ENCODE measurements around the gene MCF2L2. TPM values are rescaled to one million over a fixed set of nuclear protein-coding genes. Genes with fewer than 3 reads are reported as not detected.

MCF2L2 gene
- total RNA-seq, 2 experiments from 2014 or later: 1.0 to 1.7 TPM

DNA sequence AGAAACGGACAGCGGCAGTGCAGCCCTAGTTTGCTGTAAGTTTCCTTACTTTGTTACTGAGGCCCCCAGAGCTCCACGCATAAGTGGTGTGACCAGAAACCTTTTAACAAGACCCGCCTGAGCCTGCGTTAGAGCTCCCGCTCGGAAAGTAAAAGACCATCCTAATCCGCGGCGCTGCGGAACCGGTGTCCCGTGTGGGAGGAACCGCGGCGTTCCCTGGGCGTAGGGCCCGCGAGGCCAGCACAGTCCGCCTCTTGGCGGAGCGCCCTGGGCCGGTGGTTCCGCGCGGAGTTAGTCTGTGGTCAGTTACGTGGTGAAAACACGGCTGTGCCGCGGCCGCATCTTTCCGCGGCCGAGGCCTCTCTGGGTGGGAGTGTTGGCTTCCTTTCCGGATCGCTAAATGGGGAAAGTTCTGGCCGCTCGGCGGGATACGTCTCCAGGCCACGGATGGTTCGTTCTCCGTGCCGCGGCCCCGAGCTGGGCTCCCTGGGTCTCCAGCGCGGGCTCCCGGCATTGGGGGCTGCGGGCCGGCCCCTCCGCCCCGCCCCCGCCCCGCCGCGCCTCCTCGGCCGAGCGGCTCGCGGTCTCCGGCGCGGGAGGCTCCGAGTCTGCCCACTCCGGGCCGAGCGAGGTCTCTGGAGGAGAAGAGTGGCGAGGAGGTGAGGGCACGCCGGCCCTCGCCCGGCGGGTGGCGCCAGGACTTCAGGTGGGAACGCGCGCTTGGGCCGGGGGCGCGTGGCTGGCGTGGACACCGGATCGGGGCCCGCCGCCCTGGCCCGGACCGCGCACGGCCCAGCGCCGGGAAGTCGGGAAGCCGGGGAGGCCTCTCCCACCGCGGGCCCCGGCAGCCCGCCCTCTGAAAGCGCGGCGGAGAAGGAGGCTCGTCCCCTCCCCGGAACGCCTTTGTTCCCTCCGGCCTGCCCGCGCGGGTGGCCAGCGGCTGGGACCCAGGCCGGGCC lies 174.6 kb downstream of the MCF2L2 start:
- Mint-ChIP-seq H3K27me3 (ENCODE audit: low read depth) (peaks cover 4% of the 10 kb centered on the region), H3K9me3 (no peaks in the 10 kb centered on the region), H3K27ac (peak overlapping the region; percentile 75), H3K4me3 (peak overlapping the region; percentile 76), H3K4me1 (ENCODE audit: low read depth) (peaks cover 30% of the 10 kb centered on the region), H3K36me3 (ENCODE audit: low read depth) (peaks cover 26% of the 10 kb centered on the region)
- intact Hi-C loops (cut with micrococcal nuclease): loop anchor here (1.0 to 5.0 kb wide), 6 partner anchors 12 to 128 kb away; no protein-coding TSS in a partner anchor
- CTCF ChIA-PET: interaction anchor here (0.7 to 3.9 kb wide), 10 partner anchors 12 to 132 kb away, joined by 3 to 18 read pairs (median 4); no protein-coding TSS in a partner anchor
- peak; percentile 47 for DNase-seq

DNA sequence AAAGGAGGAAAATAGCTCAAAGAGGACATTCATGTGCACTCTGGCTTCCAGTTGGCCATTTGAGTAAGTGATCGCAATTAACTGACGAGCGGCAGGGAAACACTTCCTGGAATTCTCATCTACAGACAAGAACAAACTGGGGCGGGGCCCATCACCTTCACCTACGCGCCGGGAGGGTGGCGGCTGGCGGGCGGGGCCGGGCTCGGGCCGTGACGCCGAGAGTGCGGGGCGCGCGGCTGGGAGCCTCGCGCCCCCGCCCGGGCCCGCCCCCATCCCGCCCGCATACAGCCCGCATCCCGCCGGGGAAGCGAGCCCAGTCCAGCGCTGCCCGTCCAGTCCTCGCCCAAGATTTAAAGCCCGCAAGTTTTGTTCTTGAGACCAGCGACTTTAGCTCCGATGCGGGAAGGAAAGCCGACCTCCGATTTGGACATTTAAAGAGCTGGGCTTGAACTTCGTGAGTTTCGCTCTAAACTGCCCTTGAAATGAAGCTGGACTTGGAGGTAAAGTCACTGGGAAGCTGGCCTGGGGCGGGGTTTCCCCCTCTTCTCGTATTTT lies 175.4 kb downstream of the MCF2L2 start, which contains the start of gene B3GNT5:
Gene B3GNT5 (plus strand): TSS at position 281 of the 555 bp plus-strand sequence. CDS start 16,546 bp downstream, outside the sequence.
- peak within 1 kb of the TSS; percentile 75 for H3K27ac Mint-ChIP-seq
- H3K9me3 Mint-ChIP-seq: no peaks in the 10 kb centered on the region

DNA sequence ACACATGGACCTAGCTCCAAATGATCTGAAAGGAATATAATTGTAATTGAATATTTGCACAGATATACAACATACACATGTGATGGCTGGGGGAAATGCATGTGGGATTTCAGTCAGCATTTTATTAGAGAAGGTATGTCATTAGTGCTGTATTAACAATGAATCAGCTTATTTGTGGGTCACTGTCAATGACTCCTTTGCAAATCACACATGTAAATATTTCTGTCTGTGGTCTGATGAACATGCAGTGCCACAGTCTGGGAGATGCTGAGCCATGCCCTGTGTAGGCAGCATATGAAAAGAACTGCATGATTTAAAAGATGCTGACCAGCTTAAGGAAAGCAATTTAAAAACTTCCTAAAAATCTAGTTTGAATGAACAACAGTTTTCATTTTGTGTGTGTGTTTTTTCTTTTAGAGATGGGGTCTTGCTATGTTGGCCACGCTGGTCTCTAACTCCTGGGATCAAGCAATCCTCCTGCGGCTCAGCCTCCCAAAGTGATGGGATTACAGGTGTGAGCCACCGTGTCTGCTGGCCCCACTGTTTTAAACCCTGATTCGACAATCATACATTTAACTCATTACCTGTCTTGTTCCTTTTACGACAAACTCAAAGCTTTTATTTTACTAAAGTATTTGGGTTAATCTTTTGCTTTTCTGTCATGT lies 176.2 kb downstream of the MCF2L2 start:
- Mint-ChIP-seq H3K4me3 (peak overlapping the region; percentile 67), H3K27me3 (ENCODE audit: low read depth) (no peaks in the 10 kb centered on the region), H3K9me3 (no peaks in the 10 kb centered on the region), H3K36me3 (ENCODE audit: low read depth) (peaks cover 17% of the 10 kb centered on the region), H3K4me1 (ENCODE audit: low read depth) (peaks cover 23% of the 10 kb centered on the region), H3K27ac (no peak overlapping the region)
- CTCF ChIA-PET: interaction anchor here (1.0 to 3.9 kb wide), 6 partner anchors 24 to 134 kb away, joined by 3 to 18 read pairs (median 4); no protein-coding TSS in a partner anchor
- DNase-seq: no peak
- intact Hi-C loops (cut with micrococcal nuclease): loop anchor here (1.0 to 5.0 kb wide), 2 partner anchors 75 to 130 kb away; no protein-coding TSS in a partner anchor

More for the DNA sequence above, 175.4 kb downstream of the MCF2L2 start, which contains the start of gene B3GNT5:
- Mint-ChIP-seq H3K27me3 (ENCODE audit: low read depth) (peaks cover under 1% of the 10 kb centered on the region), H3K36me3 (ENCODE audit: low read depth) (peaks cover 21% of the 10 kb centered on the region), H3K4me3 (peak within 1 kb of the TSS; percentile 76), H3K4me1 (ENCODE audit: low read depth) (peaks cover 27% of the 10 kb centered on the region)
- peak; percentile 67 for DNase-seq
- CTCF ChIA-PET: interaction anchor here (0.7 to 3.9 kb wide), 12 partner anchors 13 to 133 kb away, joined by 3 to 18 read pairs (median 4); no protein-coding TSS in a partner anchor
- intact Hi-C loops (cut with micrococcal nuclease): loop anchor here (1.0 to 5.0 kb wide), 7 partner anchors 13 to 131 kb away; no protein-coding TSS in a partner anchor

DNA sequence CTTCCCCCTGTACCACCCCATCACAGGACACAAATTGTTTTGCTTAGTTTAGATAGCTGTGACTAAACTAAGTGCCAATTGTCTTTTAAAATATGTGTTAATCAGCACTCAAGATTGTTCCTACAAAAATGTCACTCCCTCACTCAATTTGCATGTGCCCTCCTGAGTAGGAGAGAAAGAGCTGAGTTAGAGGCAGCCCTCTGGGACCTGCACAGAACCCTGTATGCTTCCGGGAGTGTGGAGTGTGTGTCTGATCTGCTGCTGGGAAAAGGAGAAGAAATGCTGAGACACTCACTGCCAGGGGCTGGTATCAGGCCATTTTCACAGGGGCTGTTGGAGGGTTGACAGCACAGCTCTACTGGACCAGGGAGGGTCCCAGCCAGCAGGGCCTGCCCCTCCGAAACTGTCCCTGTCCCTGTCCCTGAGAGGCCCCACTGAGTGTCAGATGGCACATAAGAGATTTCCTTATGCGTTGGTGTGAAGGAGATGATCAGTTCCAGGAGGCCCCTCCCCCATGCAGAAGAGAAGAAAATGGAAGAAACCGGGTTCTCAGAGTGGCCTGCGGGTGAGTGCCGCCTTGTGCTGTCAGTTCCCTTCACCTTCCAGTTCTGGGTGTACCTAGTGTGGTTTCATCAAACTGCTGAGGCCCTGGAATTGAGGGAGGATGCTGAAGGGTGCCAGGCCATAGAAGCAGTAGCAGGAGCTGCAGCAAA lies 179.3 kb downstream of the MCF2L2 start:
- H3K36me3 Mint-ChIP-seq (ENCODE audit: low read depth): no peaks in the 10 kb centered on the region
- H3K27ac Mint-ChIP-seq: no peak overlapping the region
- no peaks in the 10 kb centered on the region for H3K27me3 Mint-ChIP-seq (ENCODE audit: low read depth)
- DNase-seq: no peak
- no peaks in the 10 kb centered on the region for H3K9me3 Mint-ChIP-seq
- H3K4me3 Mint-ChIP-seq: no peak overlapping the region
- CTCF ChIA-PET: interaction anchor here (0.6 to 1.0 kb wide), 2 partner anchors 36 to 127 kb away, joined by 3 to 4 read pairs; no protein-coding TSS in a partner anchor
- H3K4me1 Mint-ChIP-seq (ENCODE audit: low read depth): peaks cover 13% of the 10 kb centered on the region
- intact Hi-C loops (cut with micrococcal nuclease): no loop called here

DNA sequence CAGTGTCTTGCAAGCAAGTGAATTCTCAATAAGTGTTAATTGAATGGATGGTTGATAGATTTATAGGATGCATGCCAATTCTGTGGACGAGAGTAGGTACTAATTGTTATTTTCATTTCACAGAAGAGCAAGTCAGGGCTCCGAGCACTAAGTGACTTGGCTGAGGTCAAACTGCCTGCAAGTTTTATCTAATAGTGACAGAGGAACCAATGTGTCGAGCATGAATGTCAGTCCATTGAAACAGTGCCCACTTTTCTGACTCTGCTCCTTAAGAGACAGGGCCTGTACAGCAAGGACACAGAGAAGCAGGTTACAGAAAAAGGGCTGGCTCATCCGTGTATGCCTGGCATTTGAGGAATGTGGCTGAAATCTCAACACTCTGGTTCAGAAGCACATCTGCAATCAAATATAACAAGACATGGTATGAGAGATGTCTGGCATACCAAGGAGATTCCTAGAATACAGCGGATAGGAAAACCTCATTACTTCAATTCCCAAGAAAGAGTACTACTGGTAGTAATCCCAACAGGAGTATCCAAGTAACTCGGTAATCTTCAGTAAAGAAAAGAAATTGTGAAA lies 181.3 kb downstream of the MCF2L2 start:
- no peaks in the 10 kb centered on the region for H3K27me3 Mint-ChIP-seq (ENCODE audit: low read depth)
- no peak overlapping the region for H3K4me3 Mint-ChIP-seq
- no peak overlapping the region for H3K27ac Mint-ChIP-seq
- peaks cover 15% of the 10 kb centered on the region for H3K9me3 Mint-ChIP-seq
- H3K36me3 Mint-ChIP-seq (ENCODE audit: low read depth): peaks cover 8% of the 10 kb centered on the region
- intact Hi-C loops (cut with micrococcal nuclease): no loop called here
- DNase-seq: no peak
- peaks cover 9% of the 10 kb centered on the region for H3K4me1 Mint-ChIP-seq (ENCODE audit: low read depth)
- CTCF ChIA-PET: no interaction called here

DNA sequence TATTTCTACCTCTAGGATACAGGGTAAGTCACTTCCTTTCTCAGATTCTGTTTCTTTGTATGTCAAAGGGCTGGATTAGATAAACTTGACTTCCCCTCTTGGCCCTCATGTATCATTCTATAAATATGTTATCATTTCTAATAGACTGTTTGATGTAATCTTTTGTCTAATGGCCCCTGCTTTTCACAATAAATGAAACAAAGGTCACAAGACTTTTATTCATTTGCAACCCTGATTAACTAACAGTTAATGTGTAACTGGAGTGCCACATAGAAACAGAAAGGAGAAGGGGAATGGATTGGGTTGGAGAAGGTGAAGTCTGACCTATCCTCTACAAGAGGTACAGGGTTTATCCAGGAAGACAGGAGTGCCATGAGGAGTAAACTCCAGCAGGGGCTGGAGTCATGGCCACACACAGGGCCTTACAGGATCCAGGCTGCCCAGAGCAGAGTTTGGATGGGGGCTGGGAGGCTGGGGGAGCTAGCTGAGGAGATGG lies 183.4 kb downstream of the MCF2L2 start:
- H3K27me3 Mint-ChIP-seq (ENCODE audit: low read depth): peaks cover 3% of the 10 kb centered on the region
- peaks cover 14% of the 10 kb centered on the region for H3K36me3 Mint-ChIP-seq (ENCODE audit: low read depth)
- peaks cover 9% of the 10 kb centered on the region for H3K4me1 Mint-ChIP-seq (ENCODE audit: low read depth)
- no peak for DNase-seq
- CTCF ChIA-PET: no interaction called here
- intact Hi-C loops (cut with micrococcal nuclease): no loop called here
- H3K4me3 Mint-ChIP-seq: no peak overlapping the region
- H3K9me3 Mint-ChIP-seq: peaks cover 25% of the 10 kb centered on the region
- H3K27ac Mint-ChIP-seq: no peak overlapping the region

DNA sequence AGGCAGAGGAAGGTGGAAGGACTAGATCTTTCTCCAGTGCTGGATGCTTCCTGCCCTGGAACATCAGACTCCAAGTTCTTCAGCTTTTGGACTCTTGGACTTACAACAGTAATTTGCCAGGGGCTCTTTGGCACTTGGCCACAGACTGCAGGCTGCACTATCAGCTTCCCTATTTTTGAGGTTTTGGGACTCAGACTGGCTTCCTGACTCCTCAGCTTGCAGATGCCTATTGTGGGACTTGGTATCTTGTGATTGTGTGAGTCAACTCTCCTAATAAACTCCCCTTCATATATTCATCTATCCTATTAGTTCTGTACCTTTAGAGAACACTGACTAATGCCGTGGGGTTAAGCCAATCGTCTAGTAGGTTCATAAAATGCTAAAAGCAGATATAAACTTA lies 184.2 kb downstream of the MCF2L2 start:
- Mint-ChIP-seq H3K27ac (no peak overlapping the region), H3K27me3 (ENCODE audit: low read depth) (peaks cover 6% of the 10 kb centered on the region), H3K9me3 (peaks cover 25% of the 10 kb centered on the region), H3K4me1 (ENCODE audit: low read depth) (peaks cover 9% of the 10 kb centered on the region), H3K36me3 (ENCODE audit: low read depth) (peaks cover 14% of the 10 kb centered on the region), H3K4me3 (no peak overlapping the region)
- CTCF ChIA-PET: interaction anchor here (1.3 to 1.9 kb wide), 3 partner anchors 31 to 138 kb away, joined by 3 to 4 read pairs (median 4); no protein-coding TSS in a partner anchor
- DNase-seq: no peak
- intact Hi-C loops (cut with micrococcal nuclease): no loop called here

DNA sequence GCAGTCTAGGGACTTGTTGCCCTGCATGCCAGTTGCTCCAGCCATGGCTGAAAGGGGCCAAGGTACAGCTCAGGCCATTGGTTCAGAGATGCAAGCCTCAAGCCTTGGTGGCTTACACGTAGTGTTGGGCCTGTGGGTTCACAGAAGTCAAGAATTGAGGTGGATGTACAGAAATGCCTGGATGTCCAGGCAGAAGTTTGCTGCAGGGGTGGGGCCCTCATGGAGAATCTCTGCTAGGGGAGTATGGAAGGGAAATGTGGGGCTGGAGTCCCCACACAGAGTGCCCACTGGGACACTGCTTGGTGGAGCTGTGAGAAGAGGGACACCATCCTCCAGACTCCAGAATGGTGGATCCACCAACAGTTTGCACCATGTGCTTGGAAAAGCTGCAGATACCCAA lies 186.0 kb downstream of the MCF2L2 start:
- peaks cover 6% of the 10 kb centered on the region for H3K27me3 Mint-ChIP-seq (ENCODE audit: low read depth)
- H3K9me3 Mint-ChIP-seq: peaks cover 25% of the 10 kb centered on the region
- H3K27ac Mint-ChIP-seq: no peak overlapping the region
- peaks cover 14% of the 10 kb centered on the region for H3K36me3 Mint-ChIP-seq (ENCODE audit: low read depth)
- no peak overlapping the region for H3K4me3 Mint-ChIP-seq
- H3K4me1 Mint-ChIP-seq (ENCODE audit: low read depth): peaks cover 9% of the 10 kb centered on the region
- intact Hi-C loops (cut with micrococcal nuclease): no loop called here
- CTCF ChIA-PET: interaction anchor here (1.9 kb wide), 2 partner anchors 30 to 140 kb away, joined by 4 read pairs; no protein-coding TSS in a partner anchor
- DNase-seq: no peak

DNA sequence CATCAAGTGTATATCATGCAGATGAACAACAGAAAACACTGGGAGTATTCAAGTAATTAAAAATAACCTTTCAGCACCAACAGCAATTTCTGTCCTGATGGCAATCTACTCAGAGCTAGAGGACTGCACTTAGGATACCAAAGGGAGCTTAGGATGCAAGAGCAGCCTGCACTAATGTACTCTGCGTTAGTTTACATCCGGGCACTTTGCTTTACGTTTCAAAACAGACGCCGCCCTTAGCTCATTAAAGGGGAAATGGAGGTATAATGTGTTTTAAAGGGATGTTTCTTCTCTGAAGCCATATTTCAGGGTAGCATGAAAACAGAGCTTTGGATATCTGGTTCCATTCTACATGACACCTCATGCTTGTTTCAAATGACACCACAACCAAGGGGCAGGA lies 189.4 kb downstream of the MCF2L2 start:
- CTCF ChIA-PET: interaction anchor here (0.6 to 1.2 kb wide), 4 partner anchors 14 to 87 kb away, joined by 3 to 4 read pairs (median 3); no protein-coding TSS in a partner anchor
- intact Hi-C loops (cut with micrococcal nuclease): no loop called here
- peaks cover 6% of the 10 kb centered on the region for H3K27me3 Mint-ChIP-seq (ENCODE audit: low read depth)
- H3K36me3 Mint-ChIP-seq (ENCODE audit: low read depth): peaks cover 14% of the 10 kb centered on the region
- no peak for DNase-seq
- H3K9me3 Mint-ChIP-seq: peaks cover 25% of the 10 kb centered on the region
- no peak overlapping the region for H3K4me3 Mint-ChIP-seq
- H3K4me1 Mint-ChIP-seq (ENCODE audit: low read depth): peaks cover under 1% of the 10 kb centered on the region
- H3K27ac Mint-ChIP-seq: no peak overlapping the region

DNA sequence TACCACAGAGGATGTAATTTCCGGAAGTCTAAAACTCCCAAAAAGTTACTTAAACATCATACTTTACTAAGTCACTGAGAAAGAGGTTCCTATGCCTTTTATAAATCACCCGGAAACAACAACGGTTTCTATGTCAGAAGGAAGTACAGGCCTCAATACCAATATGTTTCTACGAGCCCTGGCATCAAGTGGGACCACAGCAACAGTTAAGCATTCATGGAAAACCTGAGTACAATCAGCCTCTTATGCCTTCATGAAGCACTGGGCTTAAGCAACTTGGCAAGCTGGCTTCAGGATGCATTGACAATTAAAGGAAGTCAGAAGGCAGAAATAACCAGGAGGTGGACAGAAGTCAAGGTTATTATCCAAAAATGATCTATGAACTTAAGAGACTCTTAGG lies 194.5 kb downstream of the MCF2L2 start:
- Mint-ChIP-seq H3K27me3 (ENCODE audit: low read depth) (no peaks in the 10 kb centered on the region), H3K9me3 (no peaks in the 10 kb centered on the region), H3K36me3 (ENCODE audit: low read depth) (no peaks in the 10 kb centered on the region), H3K4me1 (ENCODE audit: low read depth) (peaks cover 3% of the 10 kb centered on the region), H3K27ac (no peak overlapping the region), H3K4me3 (no peak overlapping the region)
- intact Hi-C loops (cut with micrococcal nuclease): no loop called here
- CTCF ChIA-PET: no interaction called here
- DNase-seq: no peak

DNA sequence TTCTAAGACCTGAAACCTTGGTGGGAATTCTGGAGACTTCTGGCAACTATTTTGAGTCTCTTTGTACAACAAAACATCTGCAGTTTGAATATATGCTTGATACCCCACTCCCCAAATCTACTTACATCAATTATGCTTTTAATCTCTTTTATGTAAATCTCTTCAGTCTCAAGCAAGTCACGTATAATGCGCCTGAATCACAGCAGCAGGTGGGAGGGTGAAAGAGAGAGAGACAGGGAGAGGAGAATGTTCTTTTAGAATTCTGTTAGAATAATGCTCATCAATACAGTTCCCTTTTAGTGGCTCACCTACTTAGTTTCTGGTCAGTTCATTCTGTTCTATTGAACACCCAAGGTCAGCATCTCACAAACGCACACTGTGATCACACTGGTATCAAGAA lies 197.6 kb downstream of the MCF2L2 start:
- no peaks in the 10 kb centered on the region for H3K27me3 Mint-ChIP-seq (ENCODE audit: low read depth)
- intact Hi-C loops (cut with micrococcal nuclease): no loop called here
- H3K9me3 Mint-ChIP-seq: no peaks in the 10 kb centered on the region
- no peak overlapping the region for H3K4me3 Mint-ChIP-seq
- no peaks in the 10 kb centered on the region for H3K36me3 Mint-ChIP-seq (ENCODE audit: low read depth)
- H3K4me1 Mint-ChIP-seq (ENCODE audit: low read depth): peaks cover 14% of the 10 kb centered on the region
- no peak for DNase-seq
- no peak overlapping the region for H3K27ac Mint-ChIP-seq
- CTCF ChIA-PET: no interaction called here

Measured in activated naive CD4-positive, alpha-beta T cell treated with anti-CD3 and anti-CD28 coated beads for 36 hours (primary cell).